Panc1 (cell line): Measurements from ENCODE around the gene KLF11.

Experiments used
- CTCF ChIP-seq: fragments of 450-650 bp; IDR thresholded peaks from 2 replicates; pipeline ENCODE4 v1.5.1; 2017; ENCODE audit warnings: mild to moderate bottlenecking
- POLR2AphosphoS5 ChIP-seq: IDR thresholded peaks from 2 replicates; pipeline ENCODE4 v1.6.1; 2012; ENCODE audit warnings: mild to moderate bottlenecking, low read depth, low read length, moderate library complexity
- REST ChIP-seq, 2 experiments: IDR thresholded peaks; 2 replicates each; pipeline ENCODE4 v1.6.1; 2011 to 2012; ENCODE audit warnings: low read depth in 2 of 2, control low read depth in 1 of 2, low read length in 1 of 2, mild to moderate bottlenecking in 1 of 2, moderate library complexity in 1 of 2; ENCODE audit not compliant: insufficient read depth in 1 of 2
- SIN3A ChIP-seq: IDR thresholded peaks from 2 replicates; pipeline ENCODE4 v1.6.1; 2012; ENCODE audit warnings: low read depth, mild to moderate bottlenecking, low read length, moderate library complexity, borderline replicate concordance; ENCODE audit not compliant: insufficient read depth
- TCF7L2 ChIP-seq: IDR thresholded peaks from 2 replicates; pipeline ENCODE4 v1.6.1; 2011; ENCODE audit warnings: mild to moderate bottlenecking, low read depth, low read length, inconsistent platforms

GRCh38 chr2:10054424-10054823, 11.1 kb downstream of the KLF11 start:
- TF ChIP-seq CTCF (no peak), REST (IDR thresholded peaks at IDR 0.05; ENCODE audit: insufficient read depth in 1 of 2, low read depth in 2 of 2, low read length in 1 of 2) (no peak), POLR2AphosphoS5 (no peak), TCF7L2 (no peak), SIN3A (no peak)
